HCT116 (cell line): Measurements from ENCODE around the gene DFFA. TPM values are rescaled to one million over a fixed set of nuclear protein-coding genes. Genes with fewer than 3 reads are reported as not detected.
A peak's percentile ranks its signal among the peaks of the same experiment; 100 is the strongest.

ENCODE experiments used
- ATAC-seq: fragments of 200-7000 bp; cut with Tn5 transposase; 2 replicates; pipeline ENCODE4 v1.9.1; 2020; ENCODE audit warnings: mild to moderate bottlenecking, moderate library complexity
- Bru-seq: library from RNA; stranded (reverse); fragments of 400-500 nt; gene quantifications from one replicate; lab custom pipeline; 2021; lab: Mats Ljungman, UMichigan
- BruChase-seq, 2 experiments: library from RNA; stranded (reverse); fragments of 400-500 nt; gene quantifications; one replicate each; lab custom pipeline; 2021; lab: Mats Ljungman, UMichigan
- BruUV-seq: library from RNA; stranded (reverse); fragments of 400-500 nt; replicated peaks from 2 replicates; lab custom pipeline; 2021; lab: Mats Ljungman, UMichigan
- CTCF ChIA-PET: fragments of 300-600 bp; sonication (Branson Sonifier 250); formaldehyde crosslinking; loops from one replicate; lab custom pipeline; 2021; ENCODE audit warnings: antibody characterized with exemption; lab: Charles Lee
- POLR2A ChIA-PET: fragments of 300-600, 350-600 bp; sonication (Branson Sonifier 250); formaldehyde crosslinking; loops from one replicate; lab custom pipeline; 2021; ENCODE audit warnings: antibody characterized with exemption; lab: Charles Lee
- RAD21 ChIA-PET, 2 experiments: fragments of 300-600 bp; sonication (Branson Sonifier 250); formaldehyde crosslinking; loops; one replicate each; lab custom pipeline; 2023; ENCODE audit warnings: low total read pairs in 2 of 2; ENCODE audit not compliant: uncharacterized antibody in 2 of 2, unreplicated experiment in 2 of 2, low non-redundant PET in 1 of 2; lab: Charles Lee
- DNase-seq: peaks from one replicate; pipeline ENCODE4 v3.0.0-alpha.2; 2010; ENCODE audit warnings: low read depth, low spot score
- H2AFZ ChIP-seq: fragments of 200-600 bp; shearing (Covaris generic), sonication (generic); 2 replicates; pipeline ENCODE4 v1.6.1; 2017; ENCODE audit warnings: low read depth, mixed run types, mixed read lengths, antibody characterized with exemption, low read length; ENCODE audit not compliant: poor library complexity, severe bottlenecking
- H3K27ac ChIP-seq: 2 replicates; pipeline ENCODE4 v1.5.1; 2012; ENCODE audit warnings: low read depth, low read length
- H3K27me3 ChIP-seq: fragments of 200-600 bp; sonication (generic); 2 replicates; pipeline ENCODE4 v1.6.1; 2016; ENCODE audit warnings: mixed run types, low read length, mixed read lengths; ENCODE audit not compliant: insufficient read depth
- H3K36me3 ChIP-seq, 2 experiments: fragments of 200-500 bp in 1 of 2; fragments of 200-600 bp in 1 of 2; sonication (Bioruptor generic) in 1 of 2; sonication (generic) in 1 of 2; 2 replicates each; pipeline versions ENCODE4 v1.5.1 to v1.6.1; 2014 to 2016; ENCODE audit warnings: low read length in 2 of 2, inconsistent platforms in 1 of 2, mixed read lengths in 1 of 2, mixed run types in 1 of 2; ENCODE audit not compliant: insufficient read depth in 2 of 2, control insufficient read depth in 1 of 2
- H3K4me1 ChIP-seq, 2 experiments: fragments of 200-600 bp in 1 of 2; sonication (generic) in 1 of 2; 2 replicates each; pipeline versions ENCODE4 v1.5.1 to v1.6.1; 2012 to 2017; ENCODE audit warnings: low read length in 2 of 2, inconsistent platforms in 1 of 2, mild to moderate bottlenecking in 1 of 2, mixed read lengths in 1 of 2, mixed run types in 1 of 2, moderate library complexity in 1 of 2; ENCODE audit not compliant: insufficient read depth in 2 of 2, control insufficient read depth in 1 of 2
- H3K4me2 ChIP-seq: fragments of 200-600 bp; sonication (generic); 2 replicates; pipeline ENCODE4 v1.6.1; 2017; ENCODE audit warnings: mixed run types, low read length, mixed read lengths
- H3K4me3 ChIP-seq, 2 experiments: fragments of 200-600 bp in 1 of 2; sonication (generic) in 1 of 2; replicated peaks in 1 of 2; 2 replicates each; pipeline ENCODE4 v1.5.1; 2011 to 2016; ENCODE audit warnings: low read length in 2 of 2, control low read depth in 1 of 2, low read depth in 1 of 2, mild to moderate bottlenecking in 1 of 2, mixed read lengths in 1 of 2, mixed run types in 1 of 2
- H3K79me2 ChIP-seq: fragments of 200-600 bp; sonication (generic); 2 replicates; pipeline ENCODE4 v1.6.1; 2017; ENCODE audit warnings: mild to moderate bottlenecking, mixed run types, low read length, moderate library complexity, mixed read lengths; ENCODE audit not compliant: insufficient read depth
- H3K9ac ChIP-seq: fragments of 200-600 bp; sonication (generic); 2 replicates; pipeline ENCODE4 v1.6.1; 2016; ENCODE audit warnings: low read length, mixed read lengths
- H3K9me2 ChIP-seq: fragments of 200-600 bp; sonication (generic), shearing (Covaris generic); 2 replicates; pipeline ENCODE4 v1.6.1; 2017; ENCODE audit warnings: mixed run types, mild to moderate bottlenecking, moderate library complexity; ENCODE audit not compliant: insufficient read depth
- H3K9me3 ChIP-seq, 2 experiments: fragments of 200-500 bp in 1 of 2; fragments of 200-600 bp in 1 of 2; sonication (Bioruptor generic) in 1 of 2; sonication (generic) in 1 of 2; 2 replicates each; pipeline ENCODE4 v1.6.1; 2014 to 2017; ENCODE audit warnings: low read length in 2 of 2, mixed read lengths in 2 of 2, inconsistent platforms in 1 of 2, low read depth in 1 of 2, mild to moderate bottlenecking in 1 of 2, mixed run types in 1 of 2, moderate library complexity in 1 of 2; ENCODE audit not compliant: control insufficient read depth in 1 of 2, insufficient read depth in 1 of 2
- H4K20me1 ChIP-seq: fragments of 200-600 bp; sonication (generic), shearing (Covaris generic); 2 replicates; pipeline ENCODE4 v1.6.1; 2017; ENCODE audit warnings: mixed run types, mild to moderate bottlenecking, moderate library complexity; ENCODE audit not compliant: insufficient read depth
- ATF3 ChIP-seq: IDR thresholded peaks from 2 replicates; pipeline ENCODE4 v1.6.1; 2012
- CBX3 ChIP-seq: IDR thresholded peaks from 2 replicates; pipeline ENCODE4 v1.6.1; 2012; ENCODE audit warnings: low read depth
- CEBPB ChIP-seq: IDR thresholded peaks from 2 replicates; pipeline ENCODE4 v1.6.1; 2012; ENCODE audit warnings: low read depth
- ELF1 ChIP-seq: IDR thresholded peaks from 2 replicates; pipeline ENCODE4 v1.6.1; 2012; ENCODE audit warnings: low read depth, borderline replicate concordance
- EZH2 ChIP-seq: fragments of 200-600 bp; sonication (generic); IDR thresholded peaks from 2 replicates; pipeline ENCODE4 v1.6.1; 2017; ENCODE audit warnings: antibody characterized with exemption, mixed run types
- FOSL1 ChIP-seq: IDR thresholded peaks from 2 replicates; pipeline ENCODE4 v1.6.1; 2012; ENCODE audit warnings: low read depth
- MAX ChIP-seq: IDR thresholded peaks from 2 replicates; pipeline ENCODE4 v1.6.1; 2012
- POLR2A ChIP-seq: IDR thresholded peaks from 2 replicates; pipeline ENCODE4 v1.7.0; 2011; ENCODE audit warnings: borderline replicate concordance; ENCODE audit not compliant: insufficient read depth, insufficient read length; ENCODE audit errors: extremely low read depth
- RAD21 ChIP-seq: IDR thresholded peaks from 2 replicates; pipeline ENCODE4 v1.6.1; 2012; ENCODE audit warnings: low read depth, mild to moderate bottlenecking
- REST ChIP-seq: IDR thresholded peaks from 2 replicates; pipeline ENCODE4 v1.6.1; 2012; ENCODE audit warnings: low read depth
- SIN3A ChIP-seq: IDR thresholded peaks from 2 replicates; pipeline ENCODE4 v1.6.1; 2012; ENCODE audit warnings: low read depth
- SP1 ChIP-seq: IDR thresholded peaks from 2 replicates; pipeline ENCODE4 v1.6.1; 2012; ENCODE audit warnings: low read depth
- SRF ChIP-seq: IDR thresholded peaks from 2 replicates; pipeline ENCODE4 v1.6.1; 2012; ENCODE audit warnings: low read depth
- TCF7L2 ChIP-seq: IDR thresholded peaks from 2 replicates; pipeline ENCODE4 v1.7.0; 2011; ENCODE audit warnings: borderline replicate concordance, inconsistent platforms; ENCODE audit not compliant: insufficient read depth, insufficient read length; ENCODE audit errors: extremely low read depth
- YY1 ChIP-seq: IDR thresholded peaks from 2 replicates; pipeline ENCODE4 v1.6.1; 2011; ENCODE audit warnings: low read length, low read depth, moderate library complexity, mild to moderate bottlenecking; ENCODE audit not compliant: insufficient replicate concordance; ENCODE audit errors: extremely low read depth
- ZNF274 ChIP-seq: fragments of 200-500 bp; sonication (Bioruptor generic); IDR thresholded peaks from 2 replicates; pipeline ENCODE4 v1.6.1; 2014; ENCODE audit warnings: mild to moderate bottlenecking, low read depth, low read length, inconsistent platforms
- intact Hi-C: fragments of 100-400 bp; cut with micrococcal nuclease; formaldehyde crosslinking; loops from 2 replicates; pipeline ENCODE4 v1.10.0; 2022
- long read RNA-seq: library from polyadenylated mRNA; unstranded; transcript quantifications from one replicate; pipeline ENCODE4 v2.0.0, GENCODE V29; 2021; ENCODE audit not compliant: unreplicated experiment
- polyA plus RNA-seq: library from polyadenylated mRNA; unstranded; fragments of >200 nt; gene quantifications from 2 replicates; pipeline ENCODE4 v1.2.1, GENCODE V29; 2012; ENCODE audit warnings: missing spikeins
- total RNA-seq: library from RNA; stranded (reverse); gene quantifications from one replicate; pipeline ENCODE4 v1.2.1, GENCODE V29; 2021; ENCODE audit not compliant: unreplicated experiment
- TF ChIP-seq, protein P1 (sequence below): IDR thresholded peaks from 2 replicates; pipeline ENCODE4 v1.6.1; 2011; ENCODE audit warnings: mild to moderate bottlenecking, low read length, moderate library complexity; ENCODE audit not compliant: insufficient replicate concordance; ENCODE audit errors: extremely low read depth

The DFFA gene, protein sequence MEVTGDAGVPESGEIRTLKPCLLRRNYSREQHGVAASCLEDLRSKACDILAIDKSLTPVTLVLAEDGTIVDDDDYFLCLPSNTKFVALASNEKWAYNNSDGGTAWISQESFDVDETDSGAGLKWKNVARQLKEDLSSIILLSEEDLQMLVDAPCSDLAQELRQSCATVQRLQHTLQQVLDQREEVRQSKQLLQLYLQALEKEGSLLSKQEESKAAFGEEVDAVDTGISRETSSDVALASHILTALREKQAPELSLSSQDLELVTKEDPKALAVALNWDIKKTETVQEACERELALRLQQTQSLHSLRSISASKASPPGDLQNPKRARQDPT
- 67.7 TPM for total RNA-seq
- 37.5 and 41.0 TPM in 2 replicates for polyA plus RNA-seq
- percentile 88 among the genes with signal in this experiment for Bru-seq, nascent RNA
- BruChase-seq, experiment 1, labeled RNA remaining after a 6-hour chase = percentile 97 among the genes with signal in this experiment
- BruChase-seq, experiment 2, labeled RNA remaining after a 2-hour chase = percentile 93 among the genes with signal in this experiment
- long read RNA-seq, full-length matches to known transcripts = 90 of 115 reads
- long read RNA-seq, partial matches to known transcripts = 3 of 115 reads
- long read RNA-seq, other reads (novel, unspliced or antisense) = 22 of 115 reads

DNA sequence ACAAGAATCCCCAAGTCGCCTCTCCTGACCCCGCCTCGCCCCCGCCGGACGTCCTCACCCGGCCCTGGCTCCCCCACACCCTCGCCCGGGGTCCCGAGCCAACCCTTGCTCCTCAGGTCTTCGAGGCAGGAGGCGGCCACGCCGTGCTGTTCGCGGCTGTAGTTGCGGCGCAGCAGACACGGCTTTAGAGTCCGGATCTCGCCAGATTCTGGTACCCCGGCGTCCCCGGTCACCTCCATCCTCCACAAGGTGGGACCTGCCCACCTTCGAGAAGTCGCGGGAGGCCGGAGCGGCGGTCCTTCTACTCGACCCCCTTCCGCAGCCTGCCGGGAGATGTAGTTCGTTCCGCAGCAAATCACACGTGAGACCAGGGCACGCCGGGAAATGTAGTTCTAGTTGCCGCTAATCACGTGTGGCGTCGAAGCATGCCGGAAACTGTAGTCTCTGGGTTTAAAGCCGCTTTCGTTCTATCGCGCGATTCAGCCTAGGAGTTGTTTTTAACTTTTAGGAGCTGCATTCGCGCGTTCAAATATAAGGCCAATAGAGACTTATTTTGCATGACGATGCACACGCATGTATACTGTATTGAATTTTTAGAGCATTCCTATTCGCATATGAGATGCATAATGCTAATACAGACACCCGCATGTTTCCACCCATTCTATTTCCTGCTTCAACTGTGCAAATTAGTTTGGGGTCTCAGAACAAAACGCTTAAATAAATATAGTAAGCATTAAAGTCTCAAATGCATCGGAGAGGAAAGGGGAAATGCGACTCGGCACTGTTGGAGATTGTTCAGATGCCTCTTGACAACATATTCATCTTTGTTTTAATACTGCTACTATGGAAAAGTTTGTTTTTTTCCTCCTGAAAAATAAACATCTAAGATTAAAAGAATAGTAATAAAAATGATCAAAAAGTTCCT lies at the start of gene DFFA:
DFFA (minus strand) TSS at position 310 of the 925 bp plus-strand sequence; CDS start at position 239, 71 bp downstream.
- Histone ChIP-seq H3K9me3 (no peaks in the 10 kb centered on the region), H3K9ac (peak within 1 kb of the TSS; percentile 96), H4K20me1 (no peaks in the 10 kb centered on the region), H3K4me3 (peak within 1 kb of the TSS; percentile 90 to 97), H3K79me2 (peaks cover 66% of the 10 kb centered on the region), H3K27ac (peak within 1 kb of the TSS; percentile 78), H3K4me1 (peaks cover 0 to 36% of the 10 kb centered on the region in 2 experiments; a peak in 3 of 4 replicates), H2AFZ (peak within 1 kb of the TSS; percentile 96), H3K9me2 (no peaks in the 10 kb centered on the region), H3K36me3 (peaks cover 16 to 18% of the 10 kb centered on the region in 2 experiments), H3K4me2 (peak within 1 kb of the TSS; percentile 94), H3K27me3 (no peaks in the 10 kb centered on the region)
- intact Hi-C loops = no loop called here
- ChIA-PET RAD21 (interaction anchor here in 1 of 2 experiments (0.6 kb wide), 1 partner anchor 69 kb away, joined by 3 read pairs; no protein-coding TSS in a partner anchor), POLR2A (no interaction called here), CTCF (no interaction called here)
- ATAC-seq = peak; percentile 78
- peak; percentile 94 for DNase-seq
- BruUV-seq = no TSS peak
- peak; percentile 99 for TF ChIP-seq MAX
- no peak for TF ChIP-seq REST
- TF ChIP-seq CBX3 = peak; percentile 90
- peak; percentile 88; the same call in 1 of the 2 replicates for TF ChIP-seq SIN3A
- TF ChIP-seq EZH2 = no peak
- TF ChIP-seq SRF = no peak; the same call in 1 of the 2 replicates
- TF ChIP-seq ELF1 = peak; percentile 83; the same call in 1 of the 2 replicates
- TF ChIP-seq RAD21 = no peak
- no peak for TF ChIP-seq ATF3
- TF ChIP-seq YY1 = peak; percentile 73
- TF ChIP-seq POLR2A = peak; percentile 84
- no peak for TF ChIP-seq CEBPB
- TF ChIP-seq FOSL1 = no peak
- TF ChIP-seq ZNF274 = no peak
- peak; percentile 82 for TF ChIP-seq TCF7L2
- TF ChIP-seq, protein P1, sequence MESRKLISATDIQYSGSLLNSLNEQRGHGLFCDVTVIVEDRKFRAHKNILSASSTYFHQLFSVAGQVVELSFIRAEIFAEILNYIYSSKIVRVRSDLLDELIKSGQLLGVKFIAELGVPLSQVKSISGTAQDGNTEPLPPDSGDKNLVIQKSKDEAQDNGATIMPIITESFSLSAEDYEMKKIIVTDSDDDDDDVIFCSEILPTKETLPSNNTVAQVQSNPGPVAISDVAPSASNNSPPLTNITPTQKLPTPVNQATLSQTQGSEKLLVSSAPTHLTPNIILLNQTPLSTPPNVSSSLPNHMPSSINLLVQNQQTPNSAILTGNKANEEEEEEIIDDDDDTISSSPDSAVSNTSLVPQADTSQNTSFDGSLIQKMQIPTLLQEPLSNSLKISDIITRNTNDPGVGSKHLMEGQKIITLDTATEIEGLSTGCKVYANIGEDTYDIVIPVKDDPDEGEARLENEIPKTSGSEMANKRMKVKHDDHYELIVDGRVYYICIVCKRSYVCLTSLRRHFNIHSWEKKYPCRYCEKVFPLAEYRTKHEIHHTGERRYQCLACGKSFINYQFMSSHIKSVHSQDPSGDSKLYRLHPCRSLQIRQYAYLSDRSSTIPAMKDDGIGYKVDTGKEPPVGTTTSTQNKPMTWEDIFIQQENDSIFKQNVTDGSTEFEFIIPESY = peak; percentile 96
- TF ChIP-seq SP1 = peak; percentile 90
